Measurements from ENCODE around the gene AP1AR.

DNA sequence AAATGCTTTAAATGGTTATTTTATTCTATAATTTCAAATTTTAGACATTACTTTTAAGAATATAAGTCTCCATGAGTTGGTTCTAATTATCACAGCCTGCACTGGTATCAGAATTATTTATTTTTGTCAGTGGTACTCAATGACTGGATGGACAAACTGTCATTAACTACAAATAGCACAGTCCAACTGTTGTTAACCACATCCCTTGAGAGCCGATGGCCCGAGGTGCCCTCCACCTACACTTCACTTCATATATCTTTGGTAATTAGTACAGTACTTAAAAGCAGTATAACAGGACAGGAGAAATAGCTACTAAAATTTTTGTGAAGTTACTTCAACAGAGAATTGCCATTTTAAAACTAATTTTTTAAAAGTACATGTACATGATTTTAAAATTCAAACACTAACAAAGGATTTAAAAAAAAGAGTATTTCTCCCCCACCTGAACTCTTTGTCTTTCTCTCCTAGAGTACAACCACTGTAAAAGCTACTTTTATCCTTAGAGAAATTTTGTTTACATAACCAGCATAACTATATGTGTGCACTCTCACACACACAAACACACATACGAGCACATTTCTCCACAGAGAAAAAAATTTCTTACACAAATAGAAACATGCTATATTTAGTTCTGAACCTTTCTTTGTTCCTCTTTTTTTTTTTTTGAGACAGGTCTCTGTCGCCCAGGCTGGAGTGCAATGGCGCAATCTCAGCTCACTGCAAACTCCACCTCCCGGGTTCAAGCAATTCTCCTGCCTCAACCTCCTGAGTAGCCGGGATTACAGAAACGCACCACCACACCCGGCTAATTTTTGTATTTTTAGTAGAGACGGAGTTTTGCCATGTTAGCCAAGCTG, 47.7 kb downstream of the AP1AR start:
- TF ChIP-seq, protein P1, sequence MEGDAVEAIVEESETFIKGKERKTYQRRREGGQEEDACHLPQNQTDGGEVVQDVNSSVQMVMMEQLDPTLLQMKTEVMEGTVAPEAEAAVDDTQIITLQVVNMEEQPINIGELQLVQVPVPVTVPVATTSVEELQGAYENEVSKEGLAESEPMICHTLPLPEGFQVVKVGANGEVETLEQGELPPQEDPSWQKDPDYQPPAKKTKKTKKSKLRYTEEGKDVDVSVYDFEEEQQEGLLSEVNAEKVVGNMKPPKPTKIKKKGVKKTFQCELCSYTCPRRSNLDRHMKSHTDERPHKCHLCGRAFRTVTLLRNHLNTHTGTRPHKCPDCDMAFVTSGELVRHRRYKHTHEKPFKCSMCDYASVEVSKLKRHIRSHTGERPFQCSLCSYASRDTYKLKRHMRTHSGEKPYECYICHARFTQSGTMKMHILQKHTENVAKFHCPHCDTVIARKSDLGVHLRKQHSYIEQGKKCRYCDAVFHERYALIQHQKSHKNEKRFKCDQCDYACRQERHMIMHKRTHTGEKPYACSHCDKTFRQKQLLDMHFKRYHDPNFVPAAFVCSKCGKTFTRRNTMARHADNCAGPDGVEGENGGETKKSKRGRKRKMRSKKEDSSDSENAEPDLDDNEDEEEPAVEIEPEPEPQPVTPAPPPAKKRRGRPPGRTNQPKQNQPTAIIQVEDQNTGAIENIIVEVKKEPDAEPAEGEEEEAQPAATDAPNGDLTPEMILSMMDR (conservative IDR thresholded peaks at IDR 0.05; ENCODE audit: low read length): no peak
- TF ChIP-seq EZH2phosphoT487 (IDR thresholded peaks at IDR 0.05; ENCODE audit: borderline replicate concordance, low read depth, low read length): no peak

Measured in OCI-LY7 (cell line).